Lung (tissue), 12 donors: ENCODE results near the gene ATP5ME. TPM values are rescaled to one million over a fixed set of nuclear protein-coding genes. Genes with fewer than 3 reads are reported as not detected.
A peak's percentile ranks its signal among the peaks of the same experiment; 100 is the strongest.

Source experiments
- ATAC-seq: fragments of 200-7000 bp; cut with Tn5 transposase; one replicate; pipeline ENCODE4 v1.9.1; 2020; ENCODE audit warnings: moderate number of reproducible peaks; ENCODE audit not compliant: insufficient read depth, low FRiP score
- DNase-seq, 3 donors: peaks; one replicate each; pipeline ENCODE4 v3.0.0-alpha.2; 2013 to 2017
- H3K27ac ChIP-seq, 2 donors: one replicate each; pipeline ENCODE4 v1.5.1; 2013; ENCODE audit warnings: mild to moderate bottlenecking in 2 of 2, moderate library complexity in 2 of 2, control low read depth in 1 of 2, inconsistent platforms in 1 of 2, low read depth in 1 of 2, low read length in 1 of 2
- H3K27me3 ChIP-seq, 3 donors: one replicate each; pipeline ENCODE4 v1.5.1; 2013; ENCODE audit warnings: low read length in 2 of 3; ENCODE audit not compliant: control insufficient read depth in 3 of 3, insufficient read depth in 3 of 3
- H3K36me3 ChIP-seq, 4 donors: one replicate each; pipeline ENCODE4 v1.5.1; 2013; ENCODE audit warnings: low read length in 4 of 4, mild to moderate bottlenecking in 1 of 4, moderate library complexity in 1 of 4; ENCODE audit not compliant: control insufficient read depth in 4 of 4, insufficient read depth in 4 of 4
- H3K4me1 ChIP-seq, 5 donors: one replicate each; pipeline ENCODE4 v1.5.1; 2013; ENCODE audit warnings: low read length in 5 of 5, mild to moderate bottlenecking in 2 of 5, moderate library complexity in 1 of 5; ENCODE audit not compliant: control insufficient read depth in 5 of 5, insufficient read depth in 5 of 5
- H3K4me3 ChIP-seq: one replicate; pipeline ENCODE4 v1.5.1; 2013; ENCODE audit warnings: mild to moderate bottlenecking, control low read depth, moderate library complexity
- H3K9ac ChIP-seq, 2 donors: one replicate each; pipeline ENCODE4 v1.5.1; 2013; ENCODE audit warnings: low read length in 2 of 2, control low read depth in 1 of 2; ENCODE audit not compliant: insufficient read depth in 1 of 2
- H3K9me3 ChIP-seq, 4 donors: one replicate each; pipeline ENCODE4 v1.5.1; 2013; ENCODE audit warnings: low read length in 3 of 4, mild to moderate bottlenecking in 1 of 4, moderate library complexity in 1 of 4; ENCODE audit not compliant: control insufficient read depth in 4 of 4, insufficient read depth in 3 of 4
- WGBS, 2 donors: extraction: QIAGEN DNeasy Blood & Tissue Kit; methylation state at CpG; one replicate each; pipeline ENCODE4 v1.1.7; 2013; 5-methylcytosine and 5-hydroxymethylcytosine counted together
- polyA plus RNA-seq, 2 donors: library from polyadenylated mRNA; stranded (reverse); fragments of 200-250 nt; gene quantifications; one replicate each; pipeline ENCODE4 v1.2.1, GENCODE V29; 2013
- total RNA-seq, 2 donors: library from RNA; depleted of rRNA in 1 of 2; stranded (reverse); fragments of >200 nt in 1 of 2; gene quantifications; one replicate each; pipeline ENCODE4 v1.2.1, GENCODE V29; 2014 to 2021
- TF ChIP-seq, protein P1 (sequence below): IDR thresholded peaks from 2 replicates; pipeline ENCODE4 v1.5.1; 2012; ENCODE audit warnings: mild to moderate bottlenecking; ENCODE audit errors: control extremely low read depth, extremely low read depth
- donor health status: control.
- donor health status: control.
- donor health status: Bipolar disorder and iron deficiency.
- donor health status: healthy.
- donor health status: DM: yes; HTN: yes; CAD: no.

Gene ATP5ME
- total and polyA plus RNA-seq, 4 donors = 161 to 997 (median 262) TPM

DNA sequence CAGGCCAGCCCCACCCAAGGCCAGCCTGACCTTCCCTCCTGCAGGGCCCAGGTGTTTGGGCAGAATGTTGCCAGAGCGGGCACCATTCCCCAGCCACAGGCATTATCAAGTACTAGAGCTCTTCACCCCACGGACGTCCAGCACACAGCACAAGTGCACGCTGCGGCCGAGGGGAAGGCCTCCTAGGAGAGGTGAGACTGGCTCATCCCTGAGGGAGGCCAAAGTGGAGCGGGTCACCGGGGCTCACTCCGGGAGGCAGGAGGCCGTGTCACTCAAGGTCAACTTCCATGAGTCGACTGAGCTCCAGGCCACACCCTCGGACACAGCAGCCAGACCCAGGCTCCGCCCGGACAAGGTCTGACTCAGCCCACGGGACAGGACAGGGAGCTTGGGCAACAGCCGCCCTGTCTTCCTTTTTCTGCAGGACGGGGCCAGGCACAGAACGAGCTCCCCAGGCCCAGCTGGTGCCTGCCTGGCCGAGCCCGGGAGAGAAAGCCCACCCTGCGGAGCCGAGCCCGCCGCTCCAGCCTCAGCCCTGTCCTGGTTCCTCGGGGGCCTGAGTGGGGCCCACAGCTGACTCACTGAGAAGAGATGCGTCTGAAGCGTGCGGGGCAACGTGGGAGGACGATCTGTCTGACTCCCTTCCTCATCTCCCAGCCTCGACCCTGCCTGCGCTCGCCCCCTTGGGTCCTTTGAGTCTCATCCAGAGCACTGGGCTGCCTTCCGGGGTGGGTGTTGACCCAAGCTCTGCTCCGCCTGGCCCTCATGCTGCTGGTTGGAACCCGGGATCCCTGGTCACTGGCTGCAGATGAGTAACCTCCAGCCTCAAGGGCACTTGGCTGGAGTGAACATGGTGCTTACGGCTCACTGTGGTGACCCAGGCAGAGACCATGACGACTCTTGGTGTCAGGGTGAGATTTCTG lies 13.2 kb upstream of the ATP5ME start:
- no peak for DNase-seq
- ATAC-seq = peak; percentile 80
- peaks cover 0 to 38% (median 22%) of the 10 kb centered on the region in 5 donors for H3K4me1 ChIP-seq
- peaks cover 0 to 5% (median 0%) of the 10 kb centered on the region in 4 donors for H3K36me3 ChIP-seq
- no peaks in the 10 kb centered on the region for H3K9me3 ChIP-seq
- H3K27ac ChIP-seq = peak overlapping the region; percentile 69 to 92
- no peak overlapping the region for H3K4me3 ChIP-seq
- H3K9ac ChIP-seq = no peak overlapping the region
- WGBS, 2 donors = 64 to 66% methylated on average over 37 to 38 of the region's 38 CpGs
- TF ChIP-seq, protein P1, sequence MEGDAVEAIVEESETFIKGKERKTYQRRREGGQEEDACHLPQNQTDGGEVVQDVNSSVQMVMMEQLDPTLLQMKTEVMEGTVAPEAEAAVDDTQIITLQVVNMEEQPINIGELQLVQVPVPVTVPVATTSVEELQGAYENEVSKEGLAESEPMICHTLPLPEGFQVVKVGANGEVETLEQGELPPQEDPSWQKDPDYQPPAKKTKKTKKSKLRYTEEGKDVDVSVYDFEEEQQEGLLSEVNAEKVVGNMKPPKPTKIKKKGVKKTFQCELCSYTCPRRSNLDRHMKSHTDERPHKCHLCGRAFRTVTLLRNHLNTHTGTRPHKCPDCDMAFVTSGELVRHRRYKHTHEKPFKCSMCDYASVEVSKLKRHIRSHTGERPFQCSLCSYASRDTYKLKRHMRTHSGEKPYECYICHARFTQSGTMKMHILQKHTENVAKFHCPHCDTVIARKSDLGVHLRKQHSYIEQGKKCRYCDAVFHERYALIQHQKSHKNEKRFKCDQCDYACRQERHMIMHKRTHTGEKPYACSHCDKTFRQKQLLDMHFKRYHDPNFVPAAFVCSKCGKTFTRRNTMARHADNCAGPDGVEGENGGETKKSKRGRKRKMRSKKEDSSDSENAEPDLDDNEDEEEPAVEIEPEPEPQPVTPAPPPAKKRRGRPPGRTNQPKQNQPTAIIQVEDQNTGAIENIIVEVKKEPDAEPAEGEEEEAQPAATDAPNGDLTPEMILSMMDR = no peak
- H3K27me3 ChIP-seq = no peaks in the 10 kb centered on the region

DNA sequence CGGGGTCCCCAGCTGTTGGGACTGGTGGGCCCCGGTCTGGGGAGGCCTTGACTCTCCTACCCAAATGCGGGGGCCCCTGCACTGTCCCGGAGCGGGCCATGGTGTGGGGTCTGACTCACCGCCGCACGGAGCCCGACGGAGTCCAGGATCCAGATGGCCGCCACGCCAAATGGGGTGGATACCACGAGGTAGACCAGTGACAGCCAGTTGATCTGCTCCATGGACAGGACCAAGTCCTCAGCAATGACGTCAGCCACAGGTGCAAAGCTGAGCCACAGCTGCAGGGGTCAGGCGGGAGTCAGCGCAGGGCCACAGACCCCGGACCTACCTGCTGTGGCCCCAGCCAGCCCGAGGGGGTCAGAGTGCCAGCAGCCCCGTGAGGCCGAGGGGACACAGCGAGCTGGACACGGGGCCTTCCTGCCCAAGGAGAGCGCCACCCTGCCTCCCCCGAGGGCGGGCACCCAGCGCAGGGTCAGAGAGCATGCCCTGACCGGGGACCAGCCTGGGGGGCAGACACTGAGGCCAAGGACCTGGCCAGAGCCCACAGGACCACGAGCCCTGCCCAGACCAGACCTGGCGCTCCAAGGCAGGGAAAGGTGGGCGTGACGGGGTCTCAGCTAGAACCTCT lies 12.5 kb upstream of the ATP5ME start:
- TF ChIP-seq, protein P1 = no peak
- DNase-seq (no peak), ATAC-seq (no peak)
- WGBS, 2 donors = 95% methylated on average over 31 of the region's 31 CpGs
- peaks cover 0 to 5% (median 0%) of the 10 kb centered on the region in 4 donors for H3K36me3 ChIP-seq
- H3K9ac ChIP-seq = no peak overlapping the region
- no peaks in the 10 kb centered on the region for H3K27me3 ChIP-seq
- H3K9me3 ChIP-seq = no peaks in the 10 kb centered on the region
- H3K4me3 ChIP-seq = no peak overlapping the region
- H3K4me1 ChIP-seq = peaks cover 0 to 38% (median 22%) of the 10 kb centered on the region in 5 donors
- H3K27ac ChIP-seq = peak overlapping the region; percentile 29 to 43

DNA sequence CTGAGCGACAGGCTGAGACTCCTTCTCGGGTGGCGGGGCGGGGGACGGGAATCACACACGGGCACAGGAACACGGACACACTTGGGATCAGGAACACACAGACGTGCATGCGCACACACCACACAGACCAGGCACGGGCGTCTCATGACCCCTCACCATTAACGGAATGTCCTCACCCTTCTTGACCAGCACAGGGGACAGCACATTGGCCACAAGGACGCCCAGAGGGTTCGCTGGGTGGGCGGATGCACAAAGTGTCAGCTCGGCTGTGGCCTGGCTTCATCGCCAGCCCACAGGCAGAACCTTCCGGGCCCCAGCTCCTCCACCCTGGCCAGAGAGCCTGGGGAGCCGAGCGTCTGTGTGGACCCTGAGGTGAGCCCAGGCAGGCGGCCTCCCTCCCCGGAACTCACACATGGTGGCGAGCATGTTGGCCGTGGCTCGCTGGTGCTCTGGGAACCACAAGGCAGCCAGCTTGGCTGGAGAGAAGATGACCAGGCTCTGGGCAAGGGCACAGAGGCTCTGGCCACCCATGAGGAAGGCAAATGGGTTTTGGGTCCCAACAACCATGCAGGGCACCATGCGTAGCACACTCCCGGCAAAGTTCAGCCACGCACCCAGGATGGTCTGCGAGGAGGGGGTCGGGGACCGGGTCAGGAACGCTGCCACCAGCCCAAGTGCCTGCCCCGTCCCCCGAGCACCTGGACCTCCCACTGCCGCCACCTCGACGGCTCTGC lies 11.8 kb upstream of the ATP5ME start:
- no peak for ATAC-seq
- H3K4me1 ChIP-seq = peaks cover 0 to 38% (median 23%) of the 10 kb centered on the region in 5 donors
- DNase-seq = no peak

More for the DNA sequence above, 11.8 kb upstream of the ATP5ME start:
- TF ChIP-seq, protein P1 = no peak
- Histone ChIP-seq H3K27me3 (no peaks in the 10 kb centered on the region), H3K4me3 (no peak overlapping the region), H3K27ac (no peak overlapping the region), H3K9me3 (no peaks in the 10 kb centered on the region), H3K9ac (no peak overlapping the region), H3K36me3 (peaks cover 0 to 5% (median 0%) of the 10 kb centered on the region in 4 donors)
- WGBS, 2 donors = 95% methylated on average over 36 to 37 of the region's 37 CpGs
